Measurements from ENCODE around the gene DSCAML1. TPM values are rescaled to one million over a fixed set of nuclear protein-coding genes. Genes with fewer than 3 reads are reported as not detected.

The DSCAML1 gene
- total RNA-seq, 4 donors from 2014 or later: 2.9 to 5.8 (median 3.3) TPM

DNA sequence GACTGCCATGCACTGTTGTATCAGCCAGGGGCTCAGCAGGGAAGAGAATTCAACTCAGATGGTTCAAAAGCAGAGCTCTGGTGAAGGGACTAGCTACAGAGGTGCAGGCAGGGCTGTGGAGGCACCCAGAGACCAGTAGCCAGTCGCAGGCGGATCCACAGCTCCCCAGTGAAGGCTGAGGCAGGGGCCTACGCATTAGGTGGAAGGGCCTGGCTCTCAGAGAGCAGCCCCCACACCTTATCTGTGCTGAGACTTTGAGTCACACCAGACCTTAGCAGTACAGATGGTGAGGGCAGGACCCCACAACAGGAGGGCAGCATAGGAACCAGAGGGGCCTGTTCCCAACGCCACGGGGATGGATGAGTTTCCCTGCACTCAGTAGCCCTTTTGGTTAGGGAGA is 189.6 kb downstream of the DSCAML1 start:
- no peak for DNase-seq
- H3K27me3 ChIP-seq: no peaks in the 10 kb centered on the region
- H3K27ac ChIP-seq: no peak overlapping the region
- 91% methylated on average over 5 of the region's 5 CpGs; no CpG with 5 or more reads in 1 of the 2 donors for WGBS, 2 donors (ENCODE audit: low coverage in 1 of 2)
- H3K4me3 ChIP-seq: no peak overlapping the region
- no peaks in the 10 kb centered on the region for H3K9me3 ChIP-seq
- intact Hi-C loops (cut with DNase I; ENCODE audit: low total_unique reads): no loop called here
- in situ Hi-C loops (cut with MboI; ENCODE audit: low pct_ligation_motif_present in 1 of 4, low pct_unique_long_range_greater_than_20kb in 1 of 4, low sequenced_read_pairs in 3 of 4): no loop called here
- H3K36me3 ChIP-seq: no peaks in the 10 kb centered on the region
- TF ChIP-seq EP300 (IDR thresholded peaks at IDR 0.05; ENCODE audit: low read depth): no peak
- no peaks in the 10 kb centered on the region for H3K4me1 ChIP-seq

DNA sequence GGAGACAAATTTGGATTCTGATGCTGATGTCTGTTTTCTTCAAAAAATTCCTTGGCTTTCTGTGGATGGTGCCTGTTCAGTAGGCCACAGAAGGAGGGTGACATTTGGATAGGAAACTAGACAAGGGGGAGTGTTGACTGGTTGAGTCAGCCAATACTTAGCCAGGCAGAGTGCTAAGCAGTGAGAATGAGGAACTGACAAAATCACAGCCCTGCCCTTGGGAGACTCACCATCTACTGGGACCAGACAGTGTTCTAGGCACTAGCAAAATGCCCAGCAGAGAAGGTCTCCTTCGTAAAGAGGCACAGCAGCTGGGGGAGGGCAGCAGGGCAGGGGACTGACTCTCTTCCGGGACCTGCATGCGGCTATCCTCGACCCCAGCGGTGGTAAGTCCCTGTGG is 190.2 kb downstream of the DSCAML1 start:
- DNase-seq: no peak
- H3K4me3 ChIP-seq: no peak overlapping the region
- TF ChIP-seq, protein P1, sequence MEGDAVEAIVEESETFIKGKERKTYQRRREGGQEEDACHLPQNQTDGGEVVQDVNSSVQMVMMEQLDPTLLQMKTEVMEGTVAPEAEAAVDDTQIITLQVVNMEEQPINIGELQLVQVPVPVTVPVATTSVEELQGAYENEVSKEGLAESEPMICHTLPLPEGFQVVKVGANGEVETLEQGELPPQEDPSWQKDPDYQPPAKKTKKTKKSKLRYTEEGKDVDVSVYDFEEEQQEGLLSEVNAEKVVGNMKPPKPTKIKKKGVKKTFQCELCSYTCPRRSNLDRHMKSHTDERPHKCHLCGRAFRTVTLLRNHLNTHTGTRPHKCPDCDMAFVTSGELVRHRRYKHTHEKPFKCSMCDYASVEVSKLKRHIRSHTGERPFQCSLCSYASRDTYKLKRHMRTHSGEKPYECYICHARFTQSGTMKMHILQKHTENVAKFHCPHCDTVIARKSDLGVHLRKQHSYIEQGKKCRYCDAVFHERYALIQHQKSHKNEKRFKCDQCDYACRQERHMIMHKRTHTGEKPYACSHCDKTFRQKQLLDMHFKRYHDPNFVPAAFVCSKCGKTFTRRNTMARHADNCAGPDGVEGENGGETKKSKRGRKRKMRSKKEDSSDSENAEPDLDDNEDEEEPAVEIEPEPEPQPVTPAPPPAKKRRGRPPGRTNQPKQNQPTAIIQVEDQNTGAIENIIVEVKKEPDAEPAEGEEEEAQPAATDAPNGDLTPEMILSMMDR (IDR thresholded peaks at IDR 0.05): no peak
- H3K27me3 ChIP-seq: no peaks in the 10 kb centered on the region
- intact Hi-C loops (cut with DNase I; ENCODE audit: low total_unique reads) (no loop called here), in situ Hi-C loops (cut with MboI; ENCODE audit: low pct_ligation_motif_present in 1 of 4, low pct_unique_long_range_greater_than_20kb in 1 of 4, low sequenced_read_pairs in 3 of 4) (no loop called here)
- H3K4me1 ChIP-seq: no peaks in the 10 kb centered on the region
- WGBS, 2 donors (ENCODE audit: low coverage in 1 of 2): 83 to 88% methylated on average over 1 to 5 of the region's 5 CpGs
- H3K36me3 ChIP-seq: no peaks in the 10 kb centered on the region
- H3K9me3 ChIP-seq: no peaks in the 10 kb centered on the region
- no peak overlapping the region for H3K27ac ChIP-seq

DNA sequence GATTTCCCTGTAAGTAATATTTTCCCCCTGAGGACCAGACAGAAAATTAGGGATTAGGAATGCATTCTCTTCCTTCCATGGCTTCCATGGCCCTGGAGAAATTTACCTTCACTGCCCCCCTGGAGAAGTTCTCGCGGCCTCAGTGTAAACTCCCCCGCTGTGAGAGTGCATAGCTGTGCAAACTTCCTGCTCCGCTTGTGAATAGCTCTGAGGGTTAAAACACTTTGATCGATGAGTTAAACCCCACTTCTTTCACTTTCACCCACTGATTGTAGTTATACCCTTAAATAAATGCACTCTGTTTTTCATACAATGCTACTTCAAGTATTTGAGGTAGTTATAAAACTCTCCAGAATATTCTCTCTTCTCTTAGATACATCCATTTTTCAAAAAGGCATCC is 190.8 kb downstream of the DSCAML1 start:
- TF ChIP-seq, protein P1 (IDR thresholded peaks at IDR 0.05): no peak
- no peak for TF ChIP-seq POLR2A (IDR thresholded peaks at IDR 0.05)
- no peak for TF ChIP-seq POLR2AphosphoS5 (IDR thresholded peaks at IDR 0.05)
- no peak for DNase-seq
- H3K27me3 ChIP-seq: no peaks in the 10 kb centered on the region

DNA sequence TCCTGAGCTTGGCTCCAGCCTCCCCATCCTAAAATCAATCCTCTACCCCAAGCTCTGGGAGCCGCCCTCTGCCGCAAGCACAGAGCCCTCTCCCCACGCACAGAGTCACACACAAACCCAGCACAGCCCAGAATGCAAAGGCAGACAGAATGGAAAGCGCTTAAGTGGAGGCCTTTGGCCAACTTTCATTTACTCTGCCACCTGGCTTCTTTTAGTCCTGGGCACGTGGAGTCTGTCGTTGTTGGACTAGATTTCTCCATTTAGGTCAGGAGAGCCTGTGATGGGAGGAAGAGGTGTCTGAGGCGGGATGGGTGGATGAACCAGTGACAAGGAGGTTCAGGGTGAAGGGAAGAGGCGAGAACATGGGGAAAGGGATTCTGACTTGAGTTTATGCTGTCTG is 191.7 kb downstream of the DSCAML1 start:
- TF ChIP-seq EP300 (IDR thresholded peaks at IDR 0.05; ENCODE audit: low read depth) (no peak), POLR2A (IDR thresholded peaks at IDR 0.05) (no peak), POLR2AphosphoS5 (IDR thresholded peaks at IDR 0.05) (no peak)
- TF ChIP-seq, protein P1 (IDR thresholded peaks at IDR 0.05): no peak
- no peaks in the 10 kb centered on the region for H3K27me3 ChIP-seq
- no peak overlapping the region for H3K4me3 ChIP-seq
- no peaks in the 10 kb centered on the region for H3K9me3 ChIP-seq
- in situ Hi-C loops (cut with MboI; ENCODE audit: low pct_ligation_motif_present in 1 of 4, low pct_unique_long_range_greater_than_20kb in 1 of 4, low sequenced_read_pairs in 3 of 4): no loop called here
- H3K36me3 ChIP-seq: no peaks in the 10 kb centered on the region
- DNase-seq: no peak
- no peaks in the 10 kb centered on the region for H3K4me1 ChIP-seq
- H3K27ac ChIP-seq: no peak overlapping the region
- WGBS, 2 donors (ENCODE audit: low coverage in 1 of 2): 81 to 90% methylated on average over 2 to 8 of the region's 8 CpGs
- intact Hi-C loops (cut with DNase I; ENCODE audit: low total_unique reads): no loop called here

More for the DNA sequence above, 190.8 kb downstream of the DSCAML1 start:
- Histone ChIP-seq H3K4me1 (no peaks in the 10 kb centered on the region), H3K4me3 (no peak overlapping the region), H3K36me3 (no peaks in the 10 kb centered on the region), H3K9me3 (no peaks in the 10 kb centered on the region), H3K27ac (no peak overlapping the region)
- intact Hi-C loops (cut with DNase I; ENCODE audit: low total_unique reads): no loop called here
- in situ Hi-C loops (cut with MboI; ENCODE audit: low pct_ligation_motif_present in 1 of 4, low pct_unique_long_range_greater_than_20kb in 1 of 4, low sequenced_read_pairs in 3 of 4): no loop called here
- WGBS, 2 donors (ENCODE audit: low coverage in 1 of 2): 47 to 53% methylated on average over 5 of the region's 5 CpGs

DNA sequence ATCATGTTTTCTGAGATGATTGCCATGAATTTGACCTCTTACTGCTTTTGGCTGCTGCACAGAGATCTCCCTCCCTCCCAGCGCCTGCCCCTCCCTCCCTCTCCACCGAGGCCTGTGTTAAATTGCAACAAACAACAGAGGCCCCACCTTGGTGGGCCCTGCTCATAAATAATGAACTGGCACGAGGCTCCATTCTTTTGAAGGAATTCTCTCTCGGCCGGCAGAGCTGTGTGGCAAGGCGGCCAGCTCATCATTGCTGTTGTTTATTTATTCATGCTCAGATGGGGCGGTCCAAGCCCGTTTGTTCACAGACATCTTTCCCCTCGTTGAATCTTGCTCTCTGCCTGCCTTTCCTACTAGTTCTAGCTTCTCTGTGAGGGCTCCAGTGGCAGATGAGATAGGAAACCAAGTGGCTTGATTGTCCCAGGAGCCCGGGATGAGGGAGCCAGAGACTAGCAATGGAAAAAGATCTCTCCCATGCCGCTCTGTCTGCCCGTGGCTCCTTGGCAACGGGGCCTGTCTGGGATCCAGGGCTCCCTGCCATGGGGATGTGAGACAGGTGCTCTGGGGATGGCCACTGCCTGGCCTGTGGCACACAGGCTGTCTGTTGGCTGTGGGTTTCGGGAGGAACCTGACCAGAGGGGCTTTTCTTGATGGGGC is 192.6 kb downstream of the DSCAML1 start:
- no peak overlapping the region for H3K27ac ChIP-seq
- H3K9me3 ChIP-seq: no peaks in the 10 kb centered on the region
- DNase-seq: no peak
- intact Hi-C loops (cut with DNase I; ENCODE audit: low total_unique reads): no loop called here
- 57 to 71% methylated on average over 4 to 14 of the region's 14 CpGs for WGBS, 2 donors (ENCODE audit: low coverage in 1 of 2)
- H3K36me3 ChIP-seq: no peaks in the 10 kb centered on the region
- TF ChIP-seq EP300 (IDR thresholded peaks at IDR 0.05; ENCODE audit: low read depth) (no peak), POLR2AphosphoS5 (IDR thresholded peaks at IDR 0.05) (no peak), POLR2A (IDR thresholded peaks at IDR 0.05) (no peak)
- TF ChIP-seq, protein P1 (IDR thresholded peaks at IDR 0.05): no peak
- in situ Hi-C loops (cut with MboI; ENCODE audit: low pct_ligation_motif_present in 1 of 4, low pct_unique_long_range_greater_than_20kb in 1 of 4, low sequenced_read_pairs in 3 of 4): no loop called here
- H3K4me1 ChIP-seq: no peaks in the 10 kb centered on the region
- no peak overlapping the region for H3K4me3 ChIP-seq
- no peaks in the 10 kb centered on the region for H3K27me3 ChIP-seq
